Thyroid gland (tissue), 4 donors: ENCODE measurements around the gene HYAL1. TPM values are rescaled to one million over a fixed set of nuclear protein-coding genes. Genes with fewer than 3 reads are reported as not detected.

ENCODE experiments used
- DNase-seq, 2 donors: peaks; one replicate each; pipeline ENCODE4 v3.0.0-alpha.2; 2019
- H3K27ac ChIP-seq, 3 donors: fragments of 200-600 bp; sonication (generic); 1 replicate in 2 of 3; 2 replicates in 1 of 3; pipeline ENCODE4 v1.5.1; 2016 to 2019; ENCODE audit warnings: mild to moderate bottlenecking in 1 of 3, moderate library complexity in 1 of 3
- H3K27me3 ChIP-seq: fragments of 200-600 bp; sonication (generic); one replicate; pipeline ENCODE4 v1.5.1; 2019
- H3K36me3 ChIP-seq, 2 donors: fragments of 200-600 bp; sonication (generic); one replicate each; pipeline ENCODE4 v1.5.1; 2016 to 2019
- H3K4me1 ChIP-seq, 2 donors: fragments of 200-600 bp; sonication (generic); one replicate each; pipeline ENCODE4 v1.5.1; 2017 to 2019
- H3K4me3 ChIP-seq, 3 donors: fragments of 200-600 bp; sonication (generic); replicated peaks in 1 of 3; 1 replicate in 2 of 3; 2 replicates in 1 of 3; pipeline ENCODE4 v1.5.1; 2016; ENCODE audit warnings: mild to moderate bottlenecking in 1 of 3
- H3K9me3 ChIP-seq: fragments of 200-600 bp; sonication (generic); one replicate; pipeline ENCODE4 v1.5.1; 2017
- POLR2A ChIP-seq, 2 donors: fragments of 450-650 bp; IDR thresholded peaks; one replicate each; pipeline ENCODE4 v1.6.1; 2017; ENCODE audit warnings: antibody characterized with exemption in 2 of 2, mild to moderate bottlenecking in 2 of 2, moderate library complexity in 1 of 2
- WGBS, 2 donors: methylation state at CpG; one replicate each; pipeline ENCODE4 v1.1.5; 2017; 5-methylcytosine and 5-hydroxymethylcytosine counted together
- intact Hi-C: fragments of 100-400 bp; cut with DNase I; formaldehyde crosslinking; loops from one replicate; pipeline ENCODE4 v1.15.1; 2023
- total RNA-seq, 4 donors: library from RNA; depleted of rRNA; stranded (reverse); fragments of >200 nt; gene quantifications; one replicate each; pipeline ENCODE4 v1.2.3, GENCODE V29; 2016
- TF ChIP-seq, protein P1 (sequence below), 6 experiments: fragments of 200-600 bp in 3 of 6; fragments of 450-650 bp in 3 of 6; sonication (generic) in 3 of 6; IDR thresholded peaks; one replicate each; pipeline ENCODE4 v1.5.1; 2016 to 2019; ENCODE audit warnings: antibody characterized with exemption in 6 of 6, mild to moderate bottlenecking in 2 of 6, inconsistent platforms in 1 of 6, moderate library complexity in 1 of 6

The HYAL1 gene
- 10 to 100 TPM in 2 of 4 donors, 1 to 10 TPM in 2; 5.8 to 13.8 (median 9.7) TPM for total RNA-seq

- TF ChIP-seq POLR2A (IDR thresholded peaks at IDR 0.05): no peak
- TF ChIP-seq, protein P1, sequence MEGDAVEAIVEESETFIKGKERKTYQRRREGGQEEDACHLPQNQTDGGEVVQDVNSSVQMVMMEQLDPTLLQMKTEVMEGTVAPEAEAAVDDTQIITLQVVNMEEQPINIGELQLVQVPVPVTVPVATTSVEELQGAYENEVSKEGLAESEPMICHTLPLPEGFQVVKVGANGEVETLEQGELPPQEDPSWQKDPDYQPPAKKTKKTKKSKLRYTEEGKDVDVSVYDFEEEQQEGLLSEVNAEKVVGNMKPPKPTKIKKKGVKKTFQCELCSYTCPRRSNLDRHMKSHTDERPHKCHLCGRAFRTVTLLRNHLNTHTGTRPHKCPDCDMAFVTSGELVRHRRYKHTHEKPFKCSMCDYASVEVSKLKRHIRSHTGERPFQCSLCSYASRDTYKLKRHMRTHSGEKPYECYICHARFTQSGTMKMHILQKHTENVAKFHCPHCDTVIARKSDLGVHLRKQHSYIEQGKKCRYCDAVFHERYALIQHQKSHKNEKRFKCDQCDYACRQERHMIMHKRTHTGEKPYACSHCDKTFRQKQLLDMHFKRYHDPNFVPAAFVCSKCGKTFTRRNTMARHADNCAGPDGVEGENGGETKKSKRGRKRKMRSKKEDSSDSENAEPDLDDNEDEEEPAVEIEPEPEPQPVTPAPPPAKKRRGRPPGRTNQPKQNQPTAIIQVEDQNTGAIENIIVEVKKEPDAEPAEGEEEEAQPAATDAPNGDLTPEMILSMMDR (IDR thresholded peaks at IDR 0.05): no peak
- DNase-seq: peak; percentile 42 to 48
- Histone ChIP-seq H3K36me3 (no peaks in the 10 kb centered on the region), H3K4me3 (peak within 1 kb of the TSS in 1 of 3 donors; percentile 8), H3K27ac (peak within 1 kb of the TSS in 2 of 3 donors; percentile 40 to 74), H3K9me3 (no peaks in the 10 kb centered on the region), H3K27me3 (no peaks in the 10 kb centered on the region), H3K4me1 (peaks cover 21 to 30% of the 10 kb centered on the region in 2 donors)
- intact Hi-C loops: no loop called here
- 76 to 78% methylated on average over 5 to 12 of the region's 14 CpGs for WGBS, 2 donors
Measured at GRCh38 chr3:50303013-50303815, at the start of gene HYAL1. TSS of gene HYAL1 (minus strand) at chr3:50303574. CDS start at chr3:50302956, 618 bp downstream.

GRCh38 chr3:50352781-50353180 lies 49.4 kb upstream of the HYAL1 start:
- intact Hi-C loops: no loop called here
- TF ChIP-seq POLR2A (IDR thresholded peaks at IDR 0.05): no peak
- TF ChIP-seq, protein P1 (IDR thresholded peaks at IDR 0.05): no peak
- H3K9me3 ChIP-seq: no peaks in the 10 kb centered on the region
- WGBS, 2 donors: 56 to 69% methylated on average over 2 of the region's 2 CpGs
- no peaks in the 10 kb centered on the region for H3K27me3 ChIP-seq
- no peak overlapping the region for H3K27ac ChIP-seq
- no peak for DNase-seq
- H3K36me3 ChIP-seq: peaks cover 23 to 28% of the 10 kb centered on the region in 2 donors
- peaks cover 46 to 59% of the 10 kb centered on the region in 2 donors for H3K4me1 ChIP-seq
- H3K4me3 ChIP-seq: no peak overlapping the region

- Histone ChIP-seq H3K4me3 (peak overlapping the region in 2 of 3 donors; percentile 56 to 75), H3K36me3 (peaks cover 23 to 28% of the 10 kb centered on the region in 2 donors), H3K27me3 (no peaks in the 10 kb centered on the region), H3K27ac (peak overlapping the region in 2 of 3 donors; percentile 9 to 90), H3K9me3 (no peaks in the 10 kb centered on the region), H3K4me1 (peaks cover 34 to 46% of the 10 kb centered on the region in 2 donors)
- DNase-seq: no peak
- 43 to 64% methylated on average over 10 to 11 of the region's 11 CpGs for WGBS, 2 donors
- TF ChIP-seq, protein P1 (IDR thresholded peaks at IDR 0.05): no peak
- TF ChIP-seq POLR2A (IDR thresholded peaks at IDR 0.05): no peak
- intact Hi-C loops: no loop called here
Measured at GRCh38 chr3:50351323-50351697, 47.9 kb upstream of the HYAL1 start.

DNA sequence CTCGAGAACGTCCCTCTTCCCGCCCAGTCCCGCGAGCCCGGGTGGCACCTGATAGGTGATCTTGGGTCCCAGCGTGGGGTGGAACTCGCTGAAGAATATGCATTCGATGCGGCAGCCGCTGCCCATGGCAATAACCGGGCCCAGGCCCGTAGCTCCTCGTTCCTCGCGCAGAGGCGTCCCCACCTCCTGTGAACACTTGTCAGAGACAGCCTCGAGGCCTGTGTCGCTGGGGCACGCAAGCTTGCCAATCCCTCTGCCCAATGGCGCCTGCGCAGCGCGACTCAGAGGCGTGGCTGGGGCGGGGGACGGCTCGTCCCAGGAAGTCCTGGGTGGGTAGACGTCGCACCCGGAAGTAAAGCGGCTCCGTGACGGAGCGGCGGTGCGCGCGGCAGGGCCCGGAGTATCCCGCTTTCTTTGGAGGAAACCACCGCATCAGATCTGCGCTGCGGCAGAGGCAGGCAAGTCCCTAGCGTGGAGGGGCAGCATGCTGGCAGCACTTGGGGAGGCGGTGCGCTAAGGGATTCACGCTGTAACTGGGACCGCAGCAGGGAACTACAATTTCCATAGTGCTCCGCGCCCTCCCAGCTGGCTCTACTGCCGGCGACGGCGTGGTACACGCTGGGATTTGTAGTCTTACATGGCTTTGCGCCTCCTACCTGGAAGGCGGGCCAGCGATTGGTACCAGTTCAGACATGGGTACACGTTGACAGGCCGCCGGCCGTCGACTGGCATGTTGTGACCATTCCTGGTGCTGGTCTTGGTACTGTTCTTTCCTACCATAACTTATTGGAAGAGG lies 47.4 kb upstream of the HYAL1 start, which contains the start of the genes CYB561D2 and NPRL2:
Gene CYB561D2 (plus strand): TSS at position 336 of the 796 bp plus-strand sequence. CDS start 572 bp downstream, outside the sequence.
Gene NPRL2 (minus strand): TSS at position 249 of the 796 bp plus-strand sequence. CDS start 123 bp downstream, at position 126.
- Histone ChIP-seq H3K27me3 (no peaks in the 10 kb centered on the region), H3K4me3 (peak within 1 kb of the TSS; percentile 56 to 75 (median 60)), H3K27ac (peak within 1 kb of the TSS; percentile 84 to 92 (median 90)), H3K4me1 (peaks cover 30 to 46% of the 10 kb centered on the region in 2 donors), H3K36me3 (peaks cover 23 to 28% of the 10 kb centered on the region in 2 donors), H3K9me3 (no peaks in the 10 kb centered on the region)
- intact Hi-C loops: no loop called here
- TF ChIP-seq POLR2A (IDR thresholded peaks at IDR 0.05): peak in 1 of 2 donors; percentile 91
- TF ChIP-seq, protein P1 (IDR thresholded peaks at IDR 0.05): no peak
- WGBS, 2 donors: 0 to 2% methylated on average over 17 to 22 of the region's 64 CpGs
- DNase-seq: peak; percentile 97 to 98
